Type B pancreatic cell (in vitro differentiated cells): ENCODE data around the gene BCAT1. TPM values are rescaled to one million over a fixed set of nuclear protein-coding genes. Genes with fewer than 3 reads are reported as not detected.

Experiments used
- DNase-seq: peaks from one replicate; pipeline ENCODE4 v3.0.0; 2021; ENCODE audit warnings: mixed read lengths; ENCODE audit not compliant: unreplicated experiment; ENCODE audit errors: extremely low spot score
- H3K27ac Mint-ChIP-seq: 2 replicates; pipeline ENCODE4 v1.8.0; 2021; ENCODE audit warnings: mild to moderate bottlenecking, mixed read lengths
- H3K27me3 Mint-ChIP-seq: 2 replicates; pipeline ENCODE4 v1.8.0; 2021; ENCODE audit warnings: mixed read lengths
- H3K36me3 Mint-ChIP-seq: 2 replicates; pipeline ENCODE4 v1.8.0; 2021; ENCODE audit warnings: mixed read lengths
- H3K4me1 Mint-ChIP-seq: one replicate; pipeline ENCODE4 v1.8.0; 2021; ENCODE audit warnings: mixed read lengths; ENCODE audit not compliant: unreplicated experiment
- H3K4me3 Mint-ChIP-seq: 2 replicates; pipeline ENCODE4 v1.8.0; 2021; ENCODE audit warnings: mild to moderate bottlenecking, mixed read lengths
- H3K9me3 Mint-ChIP-seq: 2 replicates; pipeline ENCODE4 v1.8.0; 2021; ENCODE audit warnings: mixed read lengths
- CTCF ChIP-seq: fragments of 200-600 bp; sonication (generic); conservative IDR thresholded peaks from 2 replicates; pipeline ENCODE4 v1.5.0; 2021; ENCODE audit warnings: antibody characterized with exemption, mild to moderate bottlenecking
- total RNA-seq: library from RNA; stranded (reverse); gene quantifications from 2 replicates; pipeline ENCODE4 v1.2.1, GENCODE V29; 2021; ENCODE audit warnings: low replicate concordance

Gene BCAT1
- total RNA-seq, 1 donor from 2014 or later, result 153 TPM

GRCh38 chr12:24974216-24974615 lies 25.3 kb upstream of the BCAT1 start:
- DNase-seq, result no peak
- Mint-ChIP-seq H3K27me3 (no peaks in the 10 kb centered on the region), H3K4me1 (peaks cover 5% of the 10 kb centered on the region), H3K36me3 (no peaks in the 10 kb centered on the region), H3K4me3 (no peak overlapping the region), H3K27ac (no peak overlapping the region), H3K9me3 (no peaks in the 10 kb centered on the region)
- no peak for TF ChIP-seq CTCF

GRCh38 chr12:24972078-24972477 lies 23.2 kb upstream of the BCAT1 start:
- H3K27me3 Mint-ChIP-seq, result no peaks in the 10 kb centered on the region
- no peaks in the 10 kb centered on the region for H3K36me3 Mint-ChIP-seq
- no peak for TF ChIP-seq CTCF
- no peak overlapping the region for H3K27ac Mint-ChIP-seq
- no peak overlapping the region for H3K4me3 Mint-ChIP-seq
- H3K9me3 Mint-ChIP-seq, result no peaks in the 10 kb centered on the region
- no peak for DNase-seq
- peaks cover 5% of the 10 kb centered on the region for H3K4me1 Mint-ChIP-seq

- TF ChIP-seq CTCF, result no peak
- H3K27me3 Mint-ChIP-seq, result no peaks in the 10 kb centered on the region
- no peak overlapping the region for H3K4me3 Mint-ChIP-seq
- no peaks in the 10 kb centered on the region for H3K4me1 Mint-ChIP-seq
- H3K27ac Mint-ChIP-seq, result no peak overlapping the region
- no peaks in the 10 kb centered on the region for H3K36me3 Mint-ChIP-seq
- no peak for DNase-seq
- H3K9me3 Mint-ChIP-seq, result no peaks in the 10 kb centered on the region
These were observed 21.3 kb upstream of the BCAT1 start for GRCh38 chr12:24970177-24970576.

- H3K4me1 Mint-ChIP-seq, result no peaks in the 10 kb centered on the region
- no peaks in the 10 kb centered on the region for H3K9me3 Mint-ChIP-seq
- TF ChIP-seq CTCF, result no peak
- DNase-seq, result no peak
- no peak overlapping the region for H3K4me3 Mint-ChIP-seq
- H3K27ac Mint-ChIP-seq, result no peak overlapping the region
- H3K36me3 Mint-ChIP-seq, result peaks cover 5% of the 10 kb centered on the region
- H3K27me3 Mint-ChIP-seq, result no peaks in the 10 kb centered on the region
These were observed 18.2 kb upstream of the BCAT1 start for GRCh38 chr12:24966951-24967564.

DNA sequence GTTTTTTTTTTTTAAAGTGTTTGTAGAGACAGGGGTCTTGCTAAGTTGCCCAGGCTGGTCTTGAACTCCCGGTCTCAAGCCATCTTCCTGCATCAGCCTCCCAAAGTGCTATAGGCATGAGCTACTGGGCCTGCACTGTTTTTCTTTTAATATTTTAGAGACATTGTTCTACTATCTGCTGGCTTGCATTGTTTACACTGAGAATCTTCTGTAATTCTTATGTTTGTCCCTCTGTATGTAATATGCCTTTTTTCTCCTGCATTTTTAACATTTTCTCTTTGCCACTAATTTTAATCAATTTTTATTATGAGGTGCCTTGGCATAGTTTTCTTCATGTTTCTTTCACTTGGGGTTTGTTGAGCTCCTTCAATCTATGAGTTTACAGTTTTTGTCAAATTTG lies 15.4 kb upstream of the BCAT1 start:
- H3K9me3 Mint-ChIP-seq, result peaks cover 3% of the 10 kb centered on the region

More for the DNA sequence above, 15.4 kb upstream of the BCAT1 start:
- no peak for TF ChIP-seq CTCF
- no peak for DNase-seq
- Mint-ChIP-seq H3K27me3 (no peaks in the 10 kb centered on the region), H3K4me1 (no peaks in the 10 kb centered on the region), H3K27ac (no peak overlapping the region), H3K4me3 (no peak overlapping the region), H3K36me3 (peaks cover 5% of the 10 kb centered on the region)
